OCI-LY1 (cell line): Measurements from ENCODE around the gene OR5A1.

ENCODE experiments used
- CTCF ChIP-seq: fragments of 200-600 bp; sonication (generic), shearing (Covaris generic); IDR thresholded peaks from 2 replicates; pipeline ENCODE4 v1.5.1; 2017; ENCODE audit warnings: mild to moderate bottlenecking, antibody characterized with exemption, low read length, moderate library complexity, mixed read lengths
- EZH2 ChIP-seq: fragments of 200-600 bp; sonication (generic), shearing (Covaris generic); IDR thresholded peaks from 2 replicates; pipeline ENCODE4 v1.8.0; 2017; ENCODE audit warnings: borderline replicate concordance, mixed run types, mild to moderate bottlenecking, antibody characterized with exemption, low read length, moderate library complexity, mixed read lengths

DNA sequence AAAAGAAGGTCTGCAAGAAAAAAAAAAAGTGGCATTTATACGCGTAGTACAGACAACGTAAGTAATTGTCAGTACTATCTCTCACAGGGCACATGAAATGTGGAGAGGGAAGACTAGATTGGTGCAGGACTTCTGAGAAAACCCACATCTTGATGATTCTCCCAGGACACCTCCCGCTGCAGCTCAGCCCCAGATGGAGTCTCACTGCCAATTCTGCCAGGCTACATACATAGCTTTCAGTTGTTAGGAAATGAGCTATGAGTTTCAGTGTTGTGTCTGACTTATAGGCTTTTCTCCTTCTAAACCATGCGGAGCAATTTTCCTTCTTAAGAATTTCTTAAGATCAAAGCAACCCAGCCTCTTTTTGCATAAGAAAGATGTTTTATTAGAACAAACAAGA, 19.7 kb upstream of the OR5A1 start:
- no peak for TF ChIP-seq CTCF
- no peak for TF ChIP-seq EZH2
